PFSK-1 (cell line): ENCODE data around the gene HM13.
A peak's percentile ranks its signal among the peaks of the same experiment; 100 is the strongest.

Source experiments
- FOXP2 ChIP-seq: optimal IDR thresholded peaks from 2 replicates; pipeline ENCODE3; 2011; ENCODE audit warnings: borderline replicate concordance, control low read depth, inconsistent platforms; ENCODE audit not compliant: insufficient read depth; ENCODE audit errors: extremely low read length, extremely low read depth
- POLR2AphosphoS5 ChIP-seq: IDR thresholded peaks from 2 replicates; pipeline ENCODE4 v1.6.1; 2012; ENCODE audit warnings: low read depth, mild to moderate bottlenecking, control low read depth, low read length, moderate library complexity
- REST ChIP-seq, 2 experiments: IDR thresholded peaks; 2 replicates each; pipeline versions ENCODE4 v1.6.1 to v1.8.0; 2011 to 2012; ENCODE audit warnings: low read depth in 2 of 2, low read length in 2 of 2, control low read depth in 1 of 2, inconsistent platforms in 1 of 2, mild to moderate bottlenecking in 1 of 2, moderate library complexity in 1 of 2; ENCODE audit not compliant: insufficient read depth in 1 of 2
- SIN3A ChIP-seq: IDR thresholded peaks from 2 replicates; pipeline ENCODE4 v1.6.1; 2012; ENCODE audit warnings: mild to moderate bottlenecking, low read length, moderate library complexity, borderline replicate concordance; ENCODE audit not compliant: insufficient read depth
- TAF1 ChIP-seq: IDR thresholded peaks from 2 replicates; pipeline ENCODE4 v1.6.1; 2012; ENCODE audit warnings: low read length, control low read depth, borderline replicate concordance; ENCODE audit not compliant: insufficient read depth

HM13 gene

GRCh38 chr20:31494131-31494530 is 20.1 kb upstream of the HM13 start:
- TF ChIP-seq TAF1 (no peak), REST (IDR thresholded peaks at IDR 0.05; ENCODE audit: insufficient read depth in 1 of 2, low read depth in 2 of 2, low read length in 2 of 2) (no peak), FOXP2 (no peak), POLR2AphosphoS5 (no peak), SIN3A (no peak)

- TF ChIP-seq REST (IDR thresholded peaks at IDR 0.05; ENCODE audit: insufficient read depth in 1 of 2, low read depth in 2 of 2, low read length in 2 of 2) = no peak
- TF ChIP-seq FOXP2 = no peak
These were observed 17.4 kb upstream of the HM13 start for GRCh38 chr20:31496761-31497295.

GRCh38 chr20:31497838-31498540 is 16.3 kb upstream of the HM13 start:
- TF ChIP-seq REST (IDR thresholded peaks at IDR 0.05; ENCODE audit: insufficient read depth in 1 of 2, low read depth in 2 of 2, low read length in 2 of 2) (no peak), POLR2AphosphoS5 (no peak), SIN3A (no peak), TAF1 (no peak), FOXP2 (no peak)

GRCh38 chr20:31500527-31500926 is 13.7 kb upstream of the HM13 start:
- TF ChIP-seq SIN3A = no peak
- no peak for TF ChIP-seq REST (IDR thresholded peaks at IDR 0.05; ENCODE audit: insufficient read depth in 1 of 2, low read depth in 2 of 2, low read length in 2 of 2)
- no peak for TF ChIP-seq TAF1
- TF ChIP-seq FOXP2 = no peak
- no peak for TF ChIP-seq POLR2AphosphoS5

GRCh38 chr20:31502884-31503673 is 11.2 kb upstream of the HM13 start:
- peak; percentile 55 for TF ChIP-seq FOXP2
